ENCODE measurements around the gene PABPN1L. TPM values are rescaled to one million over a fixed set of nuclear protein-coding genes. Genes with fewer than 3 reads are reported as not detected.

Gene PABPN1L
- total RNA-seq, 1 donor from 2014 or later: not detected

DNA sequence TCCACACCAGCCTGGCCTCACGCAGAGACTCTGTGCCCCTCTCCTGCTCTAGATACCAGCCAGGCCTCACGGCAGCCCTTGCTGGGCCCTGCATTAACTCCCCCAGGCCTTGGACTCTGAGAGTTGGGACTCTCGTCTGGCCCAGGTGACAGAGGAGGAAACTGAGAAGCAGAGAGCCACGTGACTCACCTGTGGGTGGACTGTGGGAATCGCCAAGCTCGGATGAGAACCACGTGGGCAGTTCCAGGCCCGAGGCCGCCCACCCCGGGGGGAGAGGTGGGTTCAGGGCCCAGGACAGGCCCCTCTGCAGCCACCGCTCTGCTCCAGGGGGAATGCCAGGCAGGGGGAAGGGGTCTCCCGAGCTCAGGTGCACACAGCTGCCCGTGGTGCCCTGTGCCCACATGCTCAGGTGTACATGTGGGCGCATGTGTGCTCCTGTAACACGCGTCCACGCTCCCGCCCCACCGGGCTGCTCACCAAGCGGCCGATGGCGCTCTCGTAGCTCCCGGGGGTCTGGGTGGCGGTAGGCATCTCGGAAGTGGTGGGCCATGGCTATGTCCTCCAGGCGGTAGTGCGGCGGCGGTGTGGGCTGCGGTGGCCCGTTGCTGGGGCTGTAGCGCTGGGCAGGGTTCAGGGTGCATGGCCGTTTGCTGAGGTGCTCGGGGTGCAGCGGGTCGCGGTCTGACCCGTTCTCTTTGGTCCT, 18.3 kb upstream of the PABPN1L start:
- DNase-seq (ENCODE audit: low spot score): no peak
- Mint-ChIP-seq H3K4me1 (ENCODE audit: low read depth) (peaks cover 6% of the 10 kb centered on the region), H3K27me3 (ENCODE audit: low read depth) (no peaks in the 10 kb centered on the region), H3K27ac (no peak overlapping the region), H3K36me3 (ENCODE audit: low read depth) (no peaks in the 10 kb centered on the region), H3K9me3 (no peaks in the 10 kb centered on the region), H3K4me3 (ENCODE audit: low read depth) (no peak overlapping the region)
- intact Hi-C loops (cut with micrococcal nuclease): no loop called here

DNA sequence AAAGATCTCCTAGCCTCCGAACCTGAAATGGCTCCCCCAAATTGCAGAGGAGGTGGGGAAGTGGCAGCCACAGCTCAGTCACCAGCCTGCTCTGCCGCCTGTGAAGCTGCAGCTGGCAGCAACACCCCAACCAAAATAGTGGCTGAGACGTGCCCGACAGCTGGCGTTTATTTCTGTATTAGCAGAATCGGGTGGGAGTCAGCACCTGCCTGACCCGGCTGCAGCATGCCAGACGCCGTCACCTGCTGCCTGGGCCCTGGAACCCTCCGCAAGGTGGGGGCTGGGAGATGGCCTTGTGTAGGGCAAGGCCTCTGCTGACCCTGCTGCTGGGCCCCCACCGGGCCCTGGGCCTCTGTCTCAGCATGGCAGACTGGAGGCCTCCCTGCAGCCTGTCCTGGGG, 17.5 kb upstream of the PABPN1L start:
- H3K27ac Mint-ChIP-seq: no peak overlapping the region
- H3K36me3 Mint-ChIP-seq (ENCODE audit: low read depth): no peaks in the 10 kb centered on the region
- no peak overlapping the region for H3K4me3 Mint-ChIP-seq (ENCODE audit: low read depth)
- DNase-seq (ENCODE audit: low spot score): no peak
- no peaks in the 10 kb centered on the region for H3K27me3 Mint-ChIP-seq (ENCODE audit: low read depth)
- peaks cover 6% of the 10 kb centered on the region for H3K4me1 Mint-ChIP-seq (ENCODE audit: low read depth)
- no peaks in the 10 kb centered on the region for H3K9me3 Mint-ChIP-seq
- intact Hi-C loops (cut with micrococcal nuclease): no loop called here

DNA sequence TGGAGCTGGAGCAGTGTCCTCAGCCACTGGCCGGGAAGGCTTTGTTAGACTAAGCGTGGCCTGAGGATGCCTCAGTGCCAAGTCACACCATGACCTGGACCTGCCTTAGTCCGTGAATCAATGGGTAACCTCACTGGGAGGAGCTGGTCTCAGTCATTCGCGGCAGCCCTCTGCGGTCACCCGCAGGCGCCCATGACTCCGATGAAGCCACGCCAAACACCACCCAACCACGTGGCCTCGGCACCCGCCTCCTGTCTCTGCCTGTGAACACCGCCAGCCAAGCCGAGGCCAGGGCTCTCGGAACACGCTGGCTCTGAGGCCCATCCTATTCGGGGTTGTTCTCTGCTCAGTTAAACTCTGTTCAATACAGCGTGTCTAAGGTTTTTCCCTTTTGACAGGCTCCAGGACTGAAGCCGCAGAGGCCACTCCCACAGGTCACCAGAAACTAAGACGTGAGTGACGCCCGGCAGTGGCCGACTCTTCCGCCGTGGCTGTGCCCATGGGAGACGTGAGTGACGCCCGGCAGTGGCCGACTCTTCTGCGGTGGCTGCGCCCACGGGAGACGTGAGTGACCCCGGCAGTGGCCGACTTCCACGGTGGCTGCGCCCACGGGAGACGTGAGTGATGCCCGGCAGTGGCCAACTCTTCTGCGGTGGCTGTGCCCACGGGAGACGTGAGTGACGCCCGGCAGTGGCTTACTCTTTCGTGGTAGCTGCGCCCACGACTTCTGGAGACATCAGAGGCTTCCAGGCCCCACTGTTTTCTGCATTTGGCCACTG, 16.8 kb upstream of the PABPN1L start:
- Mint-ChIP-seq H3K4me1 (ENCODE audit: low read depth) (peaks cover 6% of the 10 kb centered on the region), H3K36me3 (ENCODE audit: low read depth) (no peaks in the 10 kb centered on the region), H3K9me3 (no peaks in the 10 kb centered on the region), H3K27ac (no peak overlapping the region), H3K27me3 (ENCODE audit: low read depth) (no peaks in the 10 kb centered on the region), H3K4me3 (ENCODE audit: low read depth) (no peak overlapping the region)
- no peak for DNase-seq (ENCODE audit: low spot score)
- intact Hi-C loops (cut with micrococcal nuclease): no loop called here

DNA sequence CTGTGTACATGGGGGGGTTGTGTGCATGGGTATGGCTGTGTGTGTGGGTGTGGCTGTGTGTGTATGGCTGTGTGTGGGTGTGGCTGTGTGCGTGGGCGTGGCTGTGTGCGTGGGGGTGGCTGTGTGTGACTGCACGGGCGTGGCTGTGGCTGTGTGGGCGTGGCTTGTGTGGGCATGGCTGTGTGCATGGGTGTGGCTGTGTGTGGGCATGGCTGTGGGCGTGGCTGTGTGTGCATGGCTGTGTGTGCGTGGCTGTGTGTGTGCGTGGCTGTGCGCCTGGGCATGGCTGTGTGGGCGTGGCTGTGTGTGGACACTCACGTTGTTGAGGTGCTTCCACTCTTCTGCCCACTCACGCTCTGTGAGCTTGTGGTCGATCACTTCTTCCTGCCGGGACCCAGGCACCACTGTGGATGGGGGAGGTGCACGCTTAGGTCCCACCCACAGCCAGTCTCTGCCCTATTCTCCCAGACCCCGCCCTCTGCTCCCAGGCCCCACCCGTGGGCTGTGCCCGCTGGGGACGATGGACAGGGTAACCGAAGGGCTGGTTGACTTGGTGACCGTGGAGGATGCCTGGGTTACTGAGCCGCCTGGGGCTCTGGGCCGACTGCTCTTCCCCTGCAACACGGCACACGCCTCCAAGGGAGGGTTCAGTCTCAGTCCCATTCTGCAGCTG, 16.0 kb upstream of the PABPN1L start:
- Mint-ChIP-seq H3K9me3 (no peaks in the 10 kb centered on the region), H3K27ac (no peak overlapping the region), H3K36me3 (ENCODE audit: low read depth) (no peaks in the 10 kb centered on the region), H3K4me1 (ENCODE audit: low read depth) (peaks cover 6% of the 10 kb centered on the region), H3K27me3 (ENCODE audit: low read depth) (no peaks in the 10 kb centered on the region), H3K4me3 (ENCODE audit: low read depth) (no peak overlapping the region)
- intact Hi-C loops (cut with micrococcal nuclease): no loop called here
- peak; percentile 15 for DNase-seq (ENCODE audit: low spot score)

DNA sequence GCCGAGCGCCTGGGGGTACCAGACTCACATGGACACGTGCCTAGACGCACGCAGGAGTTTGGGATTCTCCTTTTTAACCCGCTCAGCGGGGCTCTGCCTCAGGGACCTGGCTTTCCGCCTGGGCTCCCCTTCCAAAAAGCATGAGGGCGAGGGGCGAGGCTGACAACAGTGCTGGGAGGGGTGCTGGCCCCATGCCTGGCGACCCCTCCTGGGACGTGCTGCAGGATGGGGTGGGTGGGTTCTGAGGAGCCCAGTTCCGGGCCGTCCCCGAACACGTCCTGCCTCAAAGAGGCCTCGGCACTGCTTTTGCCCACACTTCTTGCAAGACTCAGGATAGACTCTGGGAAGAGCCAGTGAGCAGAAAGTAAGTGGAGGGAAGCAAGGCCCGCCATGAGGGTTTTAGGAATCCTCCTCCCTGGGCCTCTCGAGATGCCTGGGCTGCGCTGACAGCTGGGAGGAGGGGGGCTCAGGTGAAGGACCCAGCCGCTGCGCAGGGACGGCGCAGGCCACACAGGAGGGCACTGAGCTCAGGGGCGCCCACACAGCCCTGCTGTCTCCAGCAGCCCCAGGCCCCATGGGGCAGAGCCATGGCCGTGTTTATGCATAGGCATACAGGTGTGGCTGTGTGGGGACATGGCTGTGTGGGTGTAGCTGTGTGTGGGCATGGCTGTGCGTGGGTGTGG, 15.4 kb upstream of the PABPN1L start:
- no peak for DNase-seq (ENCODE audit: low spot score)
- Mint-ChIP-seq H3K4me1 (ENCODE audit: low read depth) (peaks cover 6% of the 10 kb centered on the region), H3K4me3 (ENCODE audit: low read depth) (no peak overlapping the region), H3K27ac (no peak overlapping the region), H3K27me3 (ENCODE audit: low read depth) (no peaks in the 10 kb centered on the region), H3K36me3 (ENCODE audit: low read depth) (no peaks in the 10 kb centered on the region), H3K9me3 (no peaks in the 10 kb centered on the region)
- intact Hi-C loops (cut with micrococcal nuclease): no loop called here

DNA sequence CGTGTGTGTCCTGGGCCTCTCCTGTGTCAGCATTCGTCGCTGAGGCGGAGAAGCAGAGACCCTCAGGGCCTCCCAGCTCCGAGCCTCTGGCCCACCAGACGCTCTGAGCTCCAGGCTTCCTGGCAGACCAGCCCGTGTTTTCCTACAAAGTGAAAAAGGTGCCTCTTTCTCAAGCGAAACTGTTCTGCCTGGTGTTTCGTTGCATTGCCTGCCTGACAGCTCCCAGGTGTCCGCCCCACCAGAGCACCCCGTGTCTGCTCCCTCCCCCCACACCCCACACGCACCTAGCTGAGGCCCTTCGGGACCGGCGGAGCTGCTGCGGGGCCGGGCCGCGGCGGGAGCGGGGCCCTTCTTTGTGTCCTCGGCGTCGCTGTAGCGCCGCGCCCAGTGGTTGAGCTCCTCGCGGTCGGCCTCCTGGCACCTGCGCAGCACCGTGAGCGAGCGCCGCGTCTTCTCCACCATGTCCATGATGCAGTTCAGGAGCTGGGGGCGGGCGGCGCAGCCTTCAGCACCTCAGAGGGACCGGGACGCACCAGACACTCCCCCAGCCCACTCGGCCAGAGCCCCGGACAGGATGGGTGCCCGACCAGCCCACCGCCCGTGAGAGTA, 14.7 kb upstream of the PABPN1L start:
- Mint-ChIP-seq H3K4me1 (ENCODE audit: low read depth) (peaks cover 6% of the 10 kb centered on the region), H3K36me3 (ENCODE audit: low read depth) (no peaks in the 10 kb centered on the region), H3K9me3 (no peaks in the 10 kb centered on the region), H3K4me3 (ENCODE audit: low read depth) (no peak overlapping the region), H3K27ac (no peak overlapping the region), H3K27me3 (ENCODE audit: low read depth) (no peaks in the 10 kb centered on the region)
- intact Hi-C loops (cut with micrococcal nuclease): no loop called here
- no peak for DNase-seq (ENCODE audit: low spot score)

DNA sequence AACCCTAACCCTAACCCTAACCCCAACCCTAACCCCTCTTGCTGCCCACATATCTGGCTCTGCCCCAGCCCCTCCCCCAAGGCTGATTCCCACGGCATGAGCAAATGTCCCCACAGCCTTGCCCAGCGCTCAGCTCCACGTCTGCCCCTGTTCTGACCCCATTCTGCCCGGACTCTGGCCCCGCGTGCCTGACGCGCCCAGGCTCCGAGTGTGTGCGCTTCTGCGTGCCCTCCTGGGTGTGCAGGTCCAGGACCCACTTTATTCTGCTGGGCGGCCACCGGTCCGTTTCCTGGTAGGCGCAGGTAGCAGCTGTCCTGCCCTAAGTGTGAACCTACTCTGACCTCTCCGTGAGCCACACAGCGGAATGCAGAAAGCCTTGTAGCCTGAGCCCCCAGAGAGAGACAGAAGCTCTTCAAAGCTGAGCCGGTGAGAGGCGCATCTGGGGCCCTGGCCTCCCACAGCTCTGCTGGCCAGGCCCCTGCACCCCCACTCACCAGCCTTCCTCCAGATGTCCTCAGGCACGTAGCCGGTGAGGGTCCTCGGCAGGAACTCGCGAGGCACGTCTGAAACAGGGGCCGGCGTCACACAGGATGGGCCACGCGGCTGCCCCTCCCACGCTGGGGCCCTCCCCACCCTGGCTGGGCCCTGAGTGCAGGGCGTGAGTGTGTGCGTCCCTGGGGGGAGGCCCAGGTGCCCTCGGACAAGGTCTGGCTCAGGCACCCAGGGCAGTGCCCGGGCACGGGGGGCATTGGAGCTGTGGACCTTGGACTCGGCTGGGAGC, 14.0 kb upstream of the PABPN1L start:
- Mint-ChIP-seq H3K9me3 (no peaks in the 10 kb centered on the region), H3K4me3 (ENCODE audit: low read depth) (no peak overlapping the region), H3K4me1 (ENCODE audit: low read depth) (peaks cover 6% of the 10 kb centered on the region), H3K27me3 (ENCODE audit: low read depth) (no peaks in the 10 kb centered on the region), H3K27ac (no peak overlapping the region), H3K36me3 (ENCODE audit: low read depth) (no peaks in the 10 kb centered on the region)
- DNase-seq (ENCODE audit: low spot score): no peak
- intact Hi-C loops (cut with micrococcal nuclease): no loop called here

DNA sequence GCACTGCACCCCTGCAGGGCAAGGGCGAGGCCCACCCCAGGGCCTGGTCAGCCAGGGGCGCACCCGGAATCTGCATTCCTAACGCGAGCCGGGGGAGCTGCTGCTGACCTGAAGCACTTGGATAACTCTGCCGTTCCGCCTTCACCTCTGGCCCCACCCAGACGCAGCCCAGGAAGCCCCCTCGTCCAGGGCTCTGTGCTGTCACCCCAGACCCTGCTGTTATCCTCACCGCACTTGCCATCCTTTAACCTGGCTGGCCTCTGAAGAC, 13.3 kb upstream of the PABPN1L start:
- intact Hi-C loops (cut with micrococcal nuclease): no loop called here
- Mint-ChIP-seq H3K27me3 (ENCODE audit: low read depth) (no peaks in the 10 kb centered on the region), H3K9me3 (no peaks in the 10 kb centered on the region), H3K27ac (no peak overlapping the region), H3K36me3 (ENCODE audit: low read depth) (no peaks in the 10 kb centered on the region), H3K4me1 (ENCODE audit: low read depth) (peaks cover 6% of the 10 kb centered on the region), H3K4me3 (ENCODE audit: low read depth) (no peak overlapping the region)
- DNase-seq (ENCODE audit: low spot score): no peak

DNA sequence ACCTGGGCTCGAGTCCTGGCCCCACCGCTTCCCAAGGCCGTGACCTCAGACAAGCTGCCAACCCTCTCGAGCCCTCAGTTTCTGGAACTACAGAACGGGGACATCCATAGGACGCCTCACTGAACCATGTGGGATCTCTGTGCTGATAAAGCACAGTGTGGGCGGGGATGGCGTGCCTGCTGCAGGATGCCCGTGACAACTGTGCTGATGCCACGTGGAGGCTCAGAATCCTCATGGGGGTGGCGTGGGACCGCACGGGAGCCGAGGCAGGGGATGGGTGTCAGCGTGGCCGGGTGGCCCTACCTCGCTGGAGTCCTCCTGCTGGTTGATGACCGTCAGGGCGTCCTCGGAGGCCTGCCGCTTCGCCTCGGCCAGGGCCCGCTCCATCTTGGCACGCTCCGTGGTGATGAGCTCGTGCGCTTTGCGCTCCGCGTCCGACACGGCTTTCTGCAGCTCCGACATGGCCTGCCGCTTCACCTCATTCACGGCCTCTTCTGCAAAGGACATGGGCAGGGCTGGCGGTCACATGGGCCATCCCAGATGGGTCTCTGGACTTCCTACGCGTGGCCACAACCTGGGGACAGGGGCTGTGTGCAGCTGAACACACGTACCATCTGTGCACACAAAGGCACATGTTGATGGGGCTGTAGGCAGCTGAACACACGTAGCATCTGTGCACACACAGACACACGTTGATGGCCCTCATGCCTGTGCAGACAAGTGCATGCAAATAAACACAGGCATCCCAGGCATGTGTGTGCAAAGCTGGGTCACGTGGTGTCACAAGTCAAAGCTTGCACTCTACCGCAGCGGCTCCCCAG, 12.7 kb upstream of the PABPN1L start:
- no peak overlapping the region for H3K4me3 Mint-ChIP-seq (ENCODE audit: low read depth)

DNA sequence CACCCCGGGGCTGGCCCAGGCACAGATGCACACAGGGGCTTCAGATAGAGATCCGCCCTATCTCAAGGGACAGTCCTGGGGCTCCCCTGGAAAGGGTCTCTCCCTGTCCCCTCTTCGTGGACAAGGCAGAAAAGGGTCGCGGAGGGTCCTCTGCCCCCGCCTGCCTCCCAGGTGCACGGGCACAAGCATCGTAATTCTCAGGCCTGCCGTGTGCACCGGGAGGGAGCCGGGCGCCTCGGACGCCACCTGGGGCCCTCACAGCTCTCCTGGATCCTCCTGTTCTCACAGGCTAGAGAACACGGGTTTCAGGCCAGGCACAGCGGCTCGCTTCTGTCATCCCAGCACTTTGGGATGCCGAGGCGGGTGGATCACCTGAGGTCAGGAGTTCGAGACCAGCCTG, 11.9 kb upstream of the PABPN1L start:
- Mint-ChIP-seq H3K4me3 (ENCODE audit: low read depth) (no peak overlapping the region), H3K27me3 (ENCODE audit: low read depth) (no peaks in the 10 kb centered on the region), H3K4me1 (ENCODE audit: low read depth) (peaks cover 6% of the 10 kb centered on the region), H3K36me3 (ENCODE audit: low read depth) (no peaks in the 10 kb centered on the region), H3K27ac (no peak overlapping the region), H3K9me3 (no peaks in the 10 kb centered on the region)
- no peak for DNase-seq (ENCODE audit: low spot score)
- intact Hi-C loops (cut with micrococcal nuclease): no loop called here

More for the DNA sequence above, 12.7 kb upstream of the PABPN1L start:
- Mint-ChIP-seq H3K4me1 (ENCODE audit: low read depth) (peaks cover 6% of the 10 kb centered on the region), H3K36me3 (ENCODE audit: low read depth) (no peaks in the 10 kb centered on the region), H3K27ac (no peak overlapping the region), H3K27me3 (ENCODE audit: low read depth) (no peaks in the 10 kb centered on the region), H3K9me3 (no peaks in the 10 kb centered on the region)
- no peak for DNase-seq (ENCODE audit: low spot score)
- intact Hi-C loops (cut with micrococcal nuclease): no loop called here

DNA sequence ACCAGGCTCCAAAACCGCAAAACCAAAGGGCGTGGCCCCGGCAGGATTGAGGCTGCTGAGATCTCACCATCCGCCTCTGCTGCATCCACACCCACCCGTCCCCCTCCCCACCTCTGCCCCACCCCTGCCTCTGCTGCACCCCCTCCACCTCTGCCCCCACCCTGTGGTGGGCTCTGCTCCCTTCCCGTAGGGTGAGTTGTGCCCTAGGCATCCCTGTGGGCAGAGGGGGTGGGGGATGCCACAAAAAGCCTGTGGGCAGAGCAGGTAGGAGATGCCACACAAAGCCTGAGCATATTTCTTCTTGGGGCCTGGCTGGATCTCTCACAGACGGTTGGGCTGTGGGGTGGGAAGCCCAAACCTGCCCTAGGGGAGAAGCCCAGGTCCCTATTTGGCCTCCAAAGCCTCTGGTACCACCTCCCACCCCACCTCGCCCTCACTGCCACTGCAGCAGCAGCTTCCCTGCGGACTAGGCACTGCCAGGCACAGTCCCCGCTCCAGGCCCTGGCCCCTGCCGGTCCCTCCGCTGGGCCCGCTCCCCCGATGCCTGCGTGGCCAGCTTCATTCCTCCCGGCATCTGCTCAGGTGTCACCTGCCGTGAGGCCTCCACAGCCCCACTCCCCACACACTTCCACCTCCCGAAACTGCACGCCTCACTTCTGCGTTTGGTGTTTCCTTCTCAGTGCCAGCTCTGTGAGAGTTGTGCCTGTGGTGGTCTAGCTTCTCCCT, 11.3 kb upstream of the PABPN1L start:
- no peak overlapping the region for H3K4me3 Mint-ChIP-seq (ENCODE audit: low read depth)
- no peaks in the 10 kb centered on the region for H3K27me3 Mint-ChIP-seq (ENCODE audit: low read depth)
- no peak for DNase-seq (ENCODE audit: low spot score)
- no peaks in the 10 kb centered on the region for H3K36me3 Mint-ChIP-seq (ENCODE audit: low read depth)
- H3K27ac Mint-ChIP-seq: no peak overlapping the region
- intact Hi-C loops (cut with micrococcal nuclease): no loop called here
- peaks cover 6% of the 10 kb centered on the region for H3K4me1 Mint-ChIP-seq (ENCODE audit: low read depth)
- H3K9me3 Mint-ChIP-seq: no peaks in the 10 kb centered on the region

Data from activated T-helper 2 cell treated with anti-CD3 and anti-CD28 coated beads, Interferon-gamma antibody, Interleukin-2, Interleukin-4, amounts not matched to agents 10 μg/mL and 5 μg/mL and 100 μg/mL, durations not matched to agents 14 hours and 24 hours and 36 hours (primary cell).